HCT116 (cell line): ENCODE measurements around the gene RHBDF1. TPM values are rescaled to one million over a fixed set of nuclear protein-coding genes. Genes with fewer than 3 reads are reported as not detected.
A peak's percentile ranks its signal among the peaks of the same experiment; 100 is the strongest.

ENCODE experiments used
- ATAC-seq: fragments of 200-7000 bp; cut with Tn5 transposase; 2 replicates; pipeline ENCODE4 v1.9.1; 2020; ENCODE audit warnings: mild to moderate bottlenecking, moderate library complexity
- BruUV-seq: library from RNA; stranded (reverse); fragments of 400-500 nt; replicated peaks from 2 replicates; lab custom pipeline; 2021; lab: Mats Ljungman, UMichigan
- CTCF ChIA-PET: fragments of 300-600 bp; sonication (Branson Sonifier 250); formaldehyde crosslinking; loops from one replicate; lab custom pipeline; 2021; ENCODE audit warnings: antibody characterized with exemption; lab: Charles Lee
- POLR2A ChIA-PET: fragments of 300-600, 350-600 bp; sonication (Branson Sonifier 250); formaldehyde crosslinking; loops from one replicate; lab custom pipeline; 2021; ENCODE audit warnings: antibody characterized with exemption; lab: Charles Lee
- RAD21 ChIA-PET, 2 experiments: fragments of 300-600 bp; sonication (Branson Sonifier 250); formaldehyde crosslinking; loops; one replicate each; lab custom pipeline; 2023; ENCODE audit warnings: low total read pairs in 2 of 2; ENCODE audit not compliant: uncharacterized antibody in 2 of 2, unreplicated experiment in 2 of 2, low non-redundant PET in 1 of 2; lab: Charles Lee
- DNase-seq: peaks from one replicate; pipeline ENCODE4 v3.0.0-alpha.2; 2010; ENCODE audit warnings: low read depth, low spot score
- H2AFZ ChIP-seq: fragments of 200-600 bp; shearing (Covaris generic), sonication (generic); 2 replicates; pipeline ENCODE4 v1.6.1; 2017; ENCODE audit warnings: low read depth, mixed run types, mixed read lengths, antibody characterized with exemption, low read length; ENCODE audit not compliant: poor library complexity, severe bottlenecking
- H3K27ac ChIP-seq: 2 replicates; pipeline ENCODE4 v1.5.1; 2012; ENCODE audit warnings: low read depth, low read length
- H3K27me3 ChIP-seq: fragments of 200-600 bp; sonication (generic); 2 replicates; pipeline ENCODE4 v1.6.1; 2016; ENCODE audit warnings: mixed run types, low read length, mixed read lengths; ENCODE audit not compliant: insufficient read depth
- H3K36me3 ChIP-seq, 2 experiments: fragments of 200-500 bp in 1 of 2; fragments of 200-600 bp in 1 of 2; sonication (Bioruptor generic) in 1 of 2; sonication (generic) in 1 of 2; 2 replicates each; pipeline versions ENCODE4 v1.5.1 to v1.6.1; 2014 to 2016; ENCODE audit warnings: low read length in 2 of 2, inconsistent platforms in 1 of 2, mixed read lengths in 1 of 2, mixed run types in 1 of 2; ENCODE audit not compliant: insufficient read depth in 2 of 2, control insufficient read depth in 1 of 2
- H3K4me1 ChIP-seq, 2 experiments: fragments of 200-600 bp in 1 of 2; sonication (generic) in 1 of 2; 2 replicates each; pipeline versions ENCODE4 v1.5.1 to v1.6.1; 2012 to 2017; ENCODE audit warnings: low read length in 2 of 2, inconsistent platforms in 1 of 2, mild to moderate bottlenecking in 1 of 2, mixed read lengths in 1 of 2, mixed run types in 1 of 2, moderate library complexity in 1 of 2; ENCODE audit not compliant: insufficient read depth in 2 of 2, control insufficient read depth in 1 of 2
- H3K4me2 ChIP-seq: fragments of 200-600 bp; sonication (generic); 2 replicates; pipeline ENCODE4 v1.6.1; 2017; ENCODE audit warnings: mixed run types, low read length, mixed read lengths
- H3K4me3 ChIP-seq, 2 experiments: fragments of 200-600 bp in 1 of 2; sonication (generic) in 1 of 2; replicated peaks in 1 of 2; 2 replicates each; pipeline ENCODE4 v1.5.1; 2011 to 2016; ENCODE audit warnings: low read length in 2 of 2, control low read depth in 1 of 2, low read depth in 1 of 2, mild to moderate bottlenecking in 1 of 2, mixed read lengths in 1 of 2, mixed run types in 1 of 2
- H3K79me2 ChIP-seq: fragments of 200-600 bp; sonication (generic); 2 replicates; pipeline ENCODE4 v1.6.1; 2017; ENCODE audit warnings: mild to moderate bottlenecking, mixed run types, low read length, moderate library complexity, mixed read lengths; ENCODE audit not compliant: insufficient read depth
- H3K9ac ChIP-seq: fragments of 200-600 bp; sonication (generic); 2 replicates; pipeline ENCODE4 v1.6.1; 2016; ENCODE audit warnings: low read length, mixed read lengths
- H3K9me2 ChIP-seq: fragments of 200-600 bp; sonication (generic), shearing (Covaris generic); 2 replicates; pipeline ENCODE4 v1.6.1; 2017; ENCODE audit warnings: mixed run types, mild to moderate bottlenecking, moderate library complexity; ENCODE audit not compliant: insufficient read depth
- H3K9me3 ChIP-seq, 2 experiments: fragments of 200-500 bp in 1 of 2; fragments of 200-600 bp in 1 of 2; sonication (Bioruptor generic) in 1 of 2; sonication (generic) in 1 of 2; 2 replicates each; pipeline ENCODE4 v1.6.1; 2014 to 2017; ENCODE audit warnings: low read length in 2 of 2, mixed read lengths in 2 of 2, inconsistent platforms in 1 of 2, low read depth in 1 of 2, mild to moderate bottlenecking in 1 of 2, mixed run types in 1 of 2, moderate library complexity in 1 of 2; ENCODE audit not compliant: control insufficient read depth in 1 of 2, insufficient read depth in 1 of 2
- H4K20me1 ChIP-seq: fragments of 200-600 bp; sonication (generic), shearing (Covaris generic); 2 replicates; pipeline ENCODE4 v1.6.1; 2017; ENCODE audit warnings: mixed run types, mild to moderate bottlenecking, moderate library complexity; ENCODE audit not compliant: insufficient read depth
- ATF3 ChIP-seq: IDR thresholded peaks from 2 replicates; pipeline ENCODE4 v1.6.1; 2012
- CBX3 ChIP-seq: IDR thresholded peaks from 2 replicates; pipeline ENCODE4 v1.6.1; 2012; ENCODE audit warnings: low read depth
- POLR2AphosphoS5 ChIP-seq: IDR thresholded peaks from 2 replicates; pipeline ENCODE4 v1.6.1; 2011; ENCODE audit warnings: mild to moderate bottlenecking, low read depth, low read length, moderate library complexity
- SP1 ChIP-seq: IDR thresholded peaks from 2 replicates; pipeline ENCODE4 v1.6.1; 2012; ENCODE audit warnings: low read depth
- ZFX ChIP-seq: fragments of 450-650 bp; IDR thresholded peaks from 2 replicates; pipeline ENCODE4 v1.6.1; 2017
- ZNF274 ChIP-seq: fragments of 200-500 bp; sonication (Bioruptor generic); IDR thresholded peaks from 2 replicates; pipeline ENCODE4 v1.6.1; 2014; ENCODE audit warnings: mild to moderate bottlenecking, low read depth, low read length, inconsistent platforms
- intact Hi-C: fragments of 100-400 bp; cut with micrococcal nuclease; formaldehyde crosslinking; loops from 2 replicates; pipeline ENCODE4 v1.10.0; 2022
- total RNA-seq: library from RNA; stranded (reverse); gene quantifications from one replicate; pipeline ENCODE4 v1.2.1, GENCODE V29; 2021; ENCODE audit not compliant: unreplicated experiment

Gene RHBDF1
- total RNA-seq, 1 experiment from 2014 or later = 19.8 TPM

DNA sequence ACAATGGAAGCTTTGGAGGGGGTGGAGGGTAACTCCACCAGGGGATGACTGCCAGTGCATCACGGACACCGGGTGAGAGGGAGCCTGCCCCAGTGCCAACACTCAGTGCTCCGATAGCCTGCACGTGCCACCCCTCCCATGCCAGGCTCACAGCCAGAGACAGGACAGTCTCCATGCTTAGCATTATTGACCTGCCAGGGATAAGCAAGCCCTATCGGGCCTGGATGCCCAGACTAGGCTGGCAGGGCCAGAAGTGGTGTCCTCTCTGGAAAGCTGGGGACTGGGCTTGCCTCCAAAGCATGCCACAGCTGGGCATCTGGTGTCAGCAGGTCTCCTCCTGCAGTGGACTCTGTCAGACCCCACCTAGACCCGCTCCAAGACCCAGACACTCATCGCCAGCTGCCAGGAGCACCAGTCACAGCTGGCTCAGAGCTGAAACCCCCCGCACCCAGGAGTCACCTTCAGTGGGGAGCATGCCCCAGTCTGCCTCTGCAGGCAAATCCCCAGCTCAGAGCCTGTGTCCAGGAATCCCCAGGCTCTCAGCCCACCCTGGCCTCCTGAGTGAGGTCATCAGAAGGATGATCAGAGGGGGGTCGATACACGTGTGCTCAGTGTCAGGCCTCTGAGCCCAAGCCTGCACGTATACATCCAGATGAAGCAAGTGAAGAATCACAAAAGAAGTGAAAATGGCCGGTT, 1.8 kb upstream of the RHBDF1 start:
- no peak for ATAC-seq
- POLR2A ChIA-PET = no interaction called here
- no TSS peak for BruUV-seq
- CTCF ChIA-PET = interaction anchor here (0.6 kb wide), 1 partner anchor 114 kb away, joined by 5 read pairs; no protein-coding TSS in a partner anchor
- Histone ChIP-seq H3K36me3 (no peaks in the 10 kb centered on the region), H3K27ac (no peak overlapping the region), H3K4me3 (no peak overlapping the region), H3K79me2 (0 out of 2 replicates have a peak, but pooled peaks cover 4% of the 10 kb centered on the region), H3K9ac (no peak overlapping the region), H3K9me3 (no peaks in the 10 kb centered on the region), H3K4me2 (no peak overlapping the region), H3K27me3 (no peaks in the 10 kb centered on the region), H3K4me1 (peaks cover 31 to 50% of the 10 kb centered on the region in 2 experiments), H4K20me1 (no peaks in the 10 kb centered on the region), H3K9me2 (no peaks in the 10 kb centered on the region), H2AFZ (no peak overlapping the region)
- intact Hi-C loops = no loop called here
- no peak for DNase-seq
- RAD21 ChIA-PET = no interaction called here
- TF ChIP-seq ZNF274 = no peak
- TF ChIP-seq ATF3 = no peak

DNA sequence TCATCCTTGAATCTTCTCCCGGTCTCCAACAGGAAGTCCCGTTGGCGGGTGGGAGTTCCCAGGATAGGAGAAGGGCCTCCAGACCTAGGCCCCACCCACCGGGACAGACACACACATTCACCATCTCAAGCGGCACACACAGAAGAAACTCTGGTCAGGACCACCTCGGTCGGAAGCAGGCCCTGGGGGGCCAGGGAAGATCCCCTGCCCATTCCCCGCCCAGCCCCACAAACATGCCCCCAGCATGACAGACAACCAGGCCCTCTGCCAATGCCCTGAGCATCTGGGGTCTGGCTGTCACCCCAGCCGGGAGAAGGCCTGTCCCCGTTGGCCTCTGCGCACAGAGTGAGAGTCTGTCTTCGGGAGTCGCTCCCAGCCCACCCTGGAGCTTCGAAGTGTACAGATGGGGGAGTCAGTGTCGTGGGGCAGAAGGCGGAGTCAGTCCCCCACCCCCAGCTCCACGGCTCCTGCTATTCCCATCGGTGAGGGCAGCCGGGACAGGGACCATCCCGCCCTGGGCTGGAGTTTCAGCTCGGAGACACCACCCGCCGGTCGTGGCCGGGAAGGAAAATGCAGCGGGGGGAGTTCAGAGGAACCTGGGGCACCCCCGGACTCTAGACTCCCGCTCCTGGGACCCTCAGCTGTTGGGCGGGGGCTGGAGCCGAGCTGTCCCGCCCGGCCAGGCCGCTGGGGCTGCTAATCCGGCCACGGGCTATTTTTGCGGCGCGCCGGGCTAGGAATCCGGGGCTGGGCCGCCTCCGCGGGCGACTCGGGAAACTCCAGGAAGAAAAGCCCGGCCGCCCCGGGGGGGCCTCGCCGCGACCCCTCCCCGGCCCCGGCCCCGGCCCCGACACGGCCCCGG, 660 bp downstream of the RHBDF1 start:
- Histone ChIP-seq H3K27me3 (no peaks in the 10 kb centered on the region), H3K4me2 (peak overlapping the region; percentile 82), H3K36me3 (no peaks in the 10 kb centered on the region), H3K9ac (peak overlapping the region; percentile 66), H3K4me1 (peaks cover 26 to 38% of the 10 kb centered on the region in 2 experiments), H3K9me2 (no peaks in the 10 kb centered on the region), H2AFZ (no peak overlapping the region), H3K27ac (peak overlapping the region; percentile 84), H4K20me1 (no peaks in the 10 kb centered on the region), H3K79me2 (no peaks in the 10 kb centered on the region), H3K4me3 (peak overlapping the region; percentile 54 to 64), H3K9me3 (no peaks in the 10 kb centered on the region)
- ChIA-PET CTCF (no interaction called here), POLR2A (no interaction called here), RAD21 (interaction anchor here in 1 of 2 experiments (1.0 kb wide), 1 partner anchor 18 kb away, joined by 3 read pairs; the partner anchor contains the start of genes POLR3K and SNRNP25)
- TF ChIP-seq CBX3 (no peak), ATF3 (no peak), ZFX (peak; percentile 35; the same call in 1 of the 2 replicates), POLR2AphosphoS5 (0 out of 2 replicates have a peak, but pooled peaks have one; percentile 33), SP1 (no peak)
- intact Hi-C loops = no loop called here
- DNase-seq (peak; percentile 42), ATAC-seq (peak; percentile 75)
- BruUV-seq = no TSS peak
